K562 (cell line): ENCODE results near the gene CHERP. TPM values are rescaled to one million over a fixed set of nuclear protein-coding genes. Genes with fewer than 3 reads are reported as not detected.
A peak's percentile ranks its signal among the peaks of the same experiment; 100 is the strongest.

Experiments used
- GTF2E2 ChIP-seq: fragments of 200-800 bp; sonication (Bioruptor generic); IDR thresholded peaks from 2 replicates; pipeline ENCODE4 v1.6.1; 2016; ENCODE audit warnings: missing genetic modification characterization, missing compliant biosample characterization
- HDAC6 ChIP-seq: IDR thresholded peaks from 2 replicates; pipeline ENCODE4 v1.6.1; 2012; ENCODE audit warnings: low read depth, mild to moderate bottlenecking, control low read depth, inconsistent platforms, low read length, moderate library complexity
- KAT8 ChIP-seq: fragments of 450-650 bp; IDR thresholded peaks from 2 replicates; pipeline ENCODE4 v1.6.1; 2016; ENCODE audit warnings: low read depth, mild to moderate bottlenecking
- KLF16 ChIP-seq: IDR thresholded peaks from 2 replicates; pipeline ENCODE4 v1.6.1; 2016; ENCODE audit warnings: antibody characterized with exemption
- MYC ChIP-seq, 2 experiments: fragments of 250-450 bp in 1 of 2; sonication (Bioruptor Pico) in 1 of 2; IDR thresholded peaks; 2 replicates each; pipeline versions ENCODE4 v1.5.1 to v1.6.1; 2012 to 2021; ENCODE audit warnings: low read depth in 2 of 2, borderline replicate concordance in 1 of 2, improper control_type of control experiment in 1 of 2, low read length in 1 of 2, mild to moderate bottlenecking in 1 of 2, moderate library complexity in 1 of 2
- NUFIP1 ChIP-seq: fragments of 450-650 bp; IDR thresholded peaks from 2 replicates; pipeline ENCODE4 v1.6.1; 2018; ENCODE audit not compliant: partially characterized antibody
- POLR2H ChIP-seq: IDR thresholded peaks from 2 replicates; pipeline ENCODE4 v1.6.1; 2016; ENCODE audit warnings: missing genetic modification characterization, low read depth, mild to moderate bottlenecking, control low read depth, missing compliant biosample characterization, moderate library complexity
- ZNF583 ChIP-seq: fragments of 250-450 bp; sonication (Bioruptor Pico); IDR thresholded peaks from 2 replicates; pipeline ENCODE4 v1.4.0; 2020
- ZNF707 ChIP-seq: fragments of 250-450 bp; sonication (Bioruptor Pico); conservative IDR thresholded peaks from 2 replicates; pipeline ENCODE4 v1.8.0; 2022; ENCODE audit warnings: inconsistent platforms, mild to moderate bottlenecking, moderate library complexity
- polyA plus RNA-seq, 8 experiments: library from polyadenylated mRNA; depleted of rRNA in 4 of 8; stranded (reverse) in 5 of 8; unstranded in 3 of 8; fragments of >200 nt; fragmentation: Nextera tagmentation in 2 of 8; fragmentation: Illumina TruSeq in 1 of 8; extraction: Ambion mirVana in 2 of 8; extraction: Trizol in 1 of 8; gene quantifications; 2 replicates each; pipeline versions ENCODE4 v1.2.1 to v1.2.3, GENCODE V29; 2011 to 2014; ENCODE audit warnings: inconsistent platforms in 1 of 8, missing spikeins in 1 of 8
- total RNA-seq, 7 experiments: library from RNA; depleted of rRNA in 6 of 7; stranded (reverse); fragments of >200 nt in 6 of 7; fragmentation: Illumina TruSeq in 2 of 7; extraction: Trizol in 2 of 7; gene quantifications; 2 replicates each; pipeline versions ENCODE4 v1.2.1 to v1.2.3, GENCODE V29; 2011 to 2021; ENCODE audit warnings: low replicate concordance in 1 of 7
- TF ChIP-seq, protein P1 (sequence below): fragments of 450-650 bp; IDR thresholded peaks from 2 replicates; pipeline ENCODE4 v1.6.1; 2016; ENCODE audit warnings: mild to moderate bottlenecking, moderate library complexity
- TF ChIP-seq, protein P2 (sequence below): fragments of 250-450 bp; sonication (Bioruptor Pico); IDR thresholded peaks from 2 replicates; pipeline ENCODE4 v1.8.0; 2022; ENCODE audit warnings: inconsistent platforms, mild to moderate bottlenecking, moderate library complexity, borderline replicate concordance

CHERP gene
- total and polyA plus RNA-seq, 9 of the 15 experiments (the other 6 are each of a cell fraction or from before 2014, with no cell fraction given): 0.60 to 85.1 (median 7.8) TPM

DNA sequence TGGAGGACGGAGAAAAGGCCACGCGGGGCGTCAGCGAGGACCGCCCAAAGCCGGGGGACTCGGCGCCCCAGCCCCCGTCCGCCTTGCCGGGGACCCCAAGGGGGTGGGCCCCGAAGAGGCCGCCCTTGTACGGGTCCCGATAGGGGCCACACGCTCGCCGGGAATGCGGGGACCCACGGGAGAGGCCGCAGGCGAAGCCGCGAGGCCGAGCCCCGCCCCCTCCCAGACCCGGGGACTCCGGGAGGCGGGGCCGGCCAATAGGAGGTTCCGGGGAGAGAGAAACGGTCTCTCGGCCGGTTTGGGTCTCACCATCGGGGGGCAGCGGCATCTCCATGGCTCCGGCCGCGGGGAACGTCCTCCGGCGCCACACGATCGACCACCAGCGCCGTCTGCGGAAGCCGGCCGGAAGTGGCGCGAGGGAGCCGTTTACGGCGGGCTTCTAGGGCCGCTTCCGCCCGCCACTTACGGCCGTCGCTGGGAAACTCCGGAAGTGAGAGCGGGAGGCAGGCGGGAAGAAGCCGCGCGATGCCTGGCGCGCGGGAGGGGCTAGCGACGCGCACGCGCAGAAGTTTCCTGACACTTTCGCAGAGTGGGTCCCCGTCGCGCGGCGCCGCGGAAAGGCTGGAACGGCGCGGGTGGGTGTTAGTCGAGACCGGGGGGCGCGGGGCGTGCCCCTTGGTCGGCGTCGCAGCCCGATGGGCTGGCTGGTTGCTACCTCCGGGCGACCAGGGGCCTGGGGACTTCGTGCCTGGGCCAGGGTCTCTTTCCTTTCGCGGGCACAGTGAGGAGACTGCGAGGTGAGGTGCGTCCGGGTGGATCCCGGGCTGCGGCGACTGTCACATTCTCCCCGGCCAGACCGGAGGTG lies at the start of gene CHERP (continued):
- TF ChIP-seq, protein P1, sequence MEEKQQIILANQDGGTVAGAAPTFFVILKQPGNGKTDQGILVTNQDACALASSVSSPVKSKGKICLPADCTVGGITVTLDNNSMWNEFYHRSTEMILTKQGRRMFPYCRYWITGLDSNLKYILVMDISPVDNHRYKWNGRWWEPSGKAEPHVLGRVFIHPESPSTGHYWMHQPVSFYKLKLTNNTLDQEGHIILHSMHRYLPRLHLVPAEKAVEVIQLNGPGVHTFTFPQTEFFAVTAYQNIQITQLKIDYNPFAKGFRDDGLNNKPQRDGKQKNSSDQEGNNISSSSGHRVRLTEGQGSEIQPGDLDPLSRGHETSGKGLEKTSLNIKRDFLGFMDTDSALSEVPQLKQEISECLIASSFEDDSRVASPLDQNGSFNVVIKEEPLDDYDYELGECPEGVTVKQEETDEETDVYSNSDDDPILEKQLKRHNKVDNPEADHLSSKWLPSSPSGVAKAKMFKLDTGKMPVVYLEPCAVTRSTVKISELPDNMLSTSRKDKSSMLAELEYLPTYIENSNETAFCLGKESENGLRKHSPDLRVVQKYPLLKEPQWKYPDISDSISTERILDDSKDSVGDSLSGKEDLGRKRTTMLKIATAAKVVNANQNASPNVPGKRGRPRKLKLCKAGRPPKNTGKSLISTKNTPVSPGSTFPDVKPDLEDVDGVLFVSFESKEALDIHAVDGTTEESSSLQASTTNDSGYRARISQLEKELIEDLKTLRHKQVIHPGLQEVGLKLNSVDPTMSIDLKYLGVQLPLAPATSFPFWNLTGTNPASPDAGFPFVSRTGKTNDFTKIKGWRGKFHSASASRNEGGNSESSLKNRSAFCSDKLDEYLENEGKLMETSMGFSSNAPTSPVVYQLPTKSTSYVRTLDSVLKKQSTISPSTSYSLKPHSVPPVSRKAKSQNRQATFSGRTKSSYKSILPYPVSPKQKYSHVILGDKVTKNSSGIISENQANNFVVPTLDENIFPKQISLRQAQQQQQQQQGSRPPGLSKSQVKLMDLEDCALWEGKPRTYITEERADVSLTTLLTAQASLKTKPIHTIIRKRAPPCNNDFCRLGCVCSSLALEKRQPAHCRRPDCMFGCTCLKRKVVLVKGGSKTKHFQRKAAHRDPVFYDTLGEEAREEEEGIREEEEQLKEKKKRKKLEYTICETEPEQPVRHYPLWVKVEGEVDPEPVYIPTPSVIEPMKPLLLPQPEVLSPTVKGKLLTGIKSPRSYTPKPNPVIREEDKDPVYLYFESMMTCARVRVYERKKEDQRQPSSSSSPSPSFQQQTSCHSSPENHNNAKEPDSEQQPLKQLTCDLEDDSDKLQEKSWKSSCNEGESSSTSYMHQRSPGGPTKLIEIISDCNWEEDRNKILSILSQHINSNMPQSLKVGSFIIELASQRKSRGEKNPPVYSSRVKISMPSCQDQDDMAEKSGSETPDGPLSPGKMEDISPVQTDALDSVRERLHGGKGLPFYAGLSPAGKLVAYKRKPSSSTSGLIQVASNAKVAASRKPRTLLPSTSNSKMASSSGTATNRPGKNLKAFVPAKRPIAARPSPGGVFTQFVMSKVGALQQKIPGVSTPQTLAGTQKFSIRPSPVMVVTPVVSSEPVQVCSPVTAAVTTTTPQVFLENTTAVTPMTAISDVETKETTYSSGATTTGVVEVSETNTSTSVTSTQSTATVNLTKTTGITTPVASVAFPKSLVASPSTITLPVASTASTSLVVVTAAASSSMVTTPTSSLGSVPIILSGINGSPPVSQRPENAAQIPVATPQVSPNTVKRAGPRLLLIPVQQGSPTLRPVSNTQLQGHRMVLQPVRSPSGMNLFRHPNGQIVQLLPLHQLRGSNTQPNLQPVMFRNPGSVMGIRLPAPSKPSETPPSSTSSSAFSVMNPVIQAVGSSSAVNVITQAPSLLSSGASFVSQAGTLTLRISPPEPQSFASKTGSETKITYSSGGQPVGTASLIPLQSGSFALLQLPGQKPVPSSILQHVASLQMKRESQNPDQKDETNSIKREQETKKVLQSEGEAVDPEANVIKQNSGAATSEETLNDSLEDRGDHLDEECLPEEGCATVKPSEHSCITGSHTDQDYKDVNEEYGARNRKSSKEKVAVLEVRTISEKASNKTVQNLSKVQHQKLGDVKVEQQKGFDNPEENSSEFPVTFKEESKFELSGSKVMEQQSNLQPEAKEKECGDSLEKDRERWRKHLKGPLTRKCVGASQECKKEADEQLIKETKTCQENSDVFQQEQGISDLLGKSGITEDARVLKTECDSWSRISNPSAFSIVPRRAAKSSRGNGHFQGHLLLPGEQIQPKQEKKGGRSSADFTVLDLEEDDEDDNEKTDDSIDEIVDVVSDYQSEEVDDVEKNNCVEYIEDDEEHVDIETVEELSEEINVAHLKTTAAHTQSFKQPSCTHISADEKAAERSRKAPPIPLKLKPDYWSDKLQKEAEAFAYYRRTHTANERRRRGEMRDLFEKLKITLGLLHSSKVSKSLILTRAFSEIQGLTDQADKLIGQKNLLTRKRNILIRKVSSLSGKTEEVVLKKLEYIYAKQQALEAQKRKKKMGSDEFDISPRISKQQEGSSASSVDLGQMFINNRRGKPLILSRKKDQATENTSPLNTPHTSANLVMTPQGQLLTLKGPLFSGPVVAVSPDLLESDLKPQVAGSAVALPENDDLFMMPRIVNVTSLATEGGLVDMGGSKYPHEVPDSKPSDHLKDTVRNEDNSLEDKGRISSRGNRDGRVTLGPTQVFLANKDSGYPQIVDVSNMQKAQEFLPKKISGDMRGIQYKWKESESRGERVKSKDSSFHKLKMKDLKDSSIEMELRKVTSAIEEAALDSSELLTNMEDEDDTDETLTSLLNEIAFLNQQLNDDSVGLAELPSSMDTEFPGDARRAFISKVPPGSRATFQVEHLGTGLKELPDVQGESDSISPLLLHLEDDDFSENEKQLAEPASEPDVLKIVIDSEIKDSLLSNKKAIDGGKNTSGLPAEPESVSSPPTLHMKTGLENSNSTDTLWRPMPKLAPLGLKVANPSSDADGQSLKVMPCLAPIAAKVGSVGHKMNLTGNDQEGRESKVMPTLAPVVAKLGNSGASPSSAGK: peak; percentile 77
- TF ChIP-seq, protein P2, sequence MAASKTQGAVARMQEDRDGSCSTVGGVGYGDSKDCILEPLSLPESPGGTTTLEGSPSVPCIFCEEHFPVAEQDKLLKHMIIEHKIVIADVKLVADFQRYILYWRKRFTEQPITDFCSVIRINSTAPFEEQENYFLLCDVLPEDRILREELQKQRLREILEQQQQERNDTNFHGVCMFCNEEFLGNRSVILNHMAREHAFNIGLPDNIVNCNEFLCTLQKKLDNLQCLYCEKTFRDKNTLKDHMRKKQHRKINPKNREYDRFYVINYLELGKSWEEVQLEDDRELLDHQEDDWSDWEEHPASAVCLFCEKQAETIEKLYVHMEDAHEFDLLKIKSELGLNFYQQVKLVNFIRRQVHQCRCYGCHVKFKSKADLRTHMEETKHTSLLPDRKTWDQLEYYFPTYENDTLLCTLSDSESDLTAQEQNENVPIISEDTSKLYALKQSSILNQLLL (CRISPR knock-in tag): no peak
- TF ChIP-seq KAT8 (no peak), KLF16 (no peak), ZNF707 (CRISPR knock-in tag) (no peak), POLR2H (tag) (peak; percentile 64), NUFIP1 (no peak), GTF2E2 (tag) (peak; percentile 74), MYC (IDR thresholded peaks at IDR 0.05; ENCODE audit: low read depth, low read length) (peak; percentile 61), MYC (CRISPR knock-in tag; IDR thresholded peaks at IDR 0.05; ENCODE audit: borderline replicate concordance, low read depth) (0 out of 2 replicates have a peak, but pooled peaks have one; percentile 11), ZNF583 (CRISPR knock-in tag) (no peak; the same call in 1 of the 2 replicates), HDAC6 (no peak)
